Fibroblast of gingiva (primary cell): Measurements from ENCODE around the gene ATP2B3.
"Not testable (repeated sequence)": the region's sequence is repeated elsewhere in the genome, so short reads cannot be mapped to it uniquely, and the experiment has no call there.

Experiments used
- DNase-seq: peaks from one replicate; pipeline ENCODE4 v3.0.0-alpha.2; 2011; ENCODE audit warnings: low read depth

The ATP2B3 gene

DNA sequence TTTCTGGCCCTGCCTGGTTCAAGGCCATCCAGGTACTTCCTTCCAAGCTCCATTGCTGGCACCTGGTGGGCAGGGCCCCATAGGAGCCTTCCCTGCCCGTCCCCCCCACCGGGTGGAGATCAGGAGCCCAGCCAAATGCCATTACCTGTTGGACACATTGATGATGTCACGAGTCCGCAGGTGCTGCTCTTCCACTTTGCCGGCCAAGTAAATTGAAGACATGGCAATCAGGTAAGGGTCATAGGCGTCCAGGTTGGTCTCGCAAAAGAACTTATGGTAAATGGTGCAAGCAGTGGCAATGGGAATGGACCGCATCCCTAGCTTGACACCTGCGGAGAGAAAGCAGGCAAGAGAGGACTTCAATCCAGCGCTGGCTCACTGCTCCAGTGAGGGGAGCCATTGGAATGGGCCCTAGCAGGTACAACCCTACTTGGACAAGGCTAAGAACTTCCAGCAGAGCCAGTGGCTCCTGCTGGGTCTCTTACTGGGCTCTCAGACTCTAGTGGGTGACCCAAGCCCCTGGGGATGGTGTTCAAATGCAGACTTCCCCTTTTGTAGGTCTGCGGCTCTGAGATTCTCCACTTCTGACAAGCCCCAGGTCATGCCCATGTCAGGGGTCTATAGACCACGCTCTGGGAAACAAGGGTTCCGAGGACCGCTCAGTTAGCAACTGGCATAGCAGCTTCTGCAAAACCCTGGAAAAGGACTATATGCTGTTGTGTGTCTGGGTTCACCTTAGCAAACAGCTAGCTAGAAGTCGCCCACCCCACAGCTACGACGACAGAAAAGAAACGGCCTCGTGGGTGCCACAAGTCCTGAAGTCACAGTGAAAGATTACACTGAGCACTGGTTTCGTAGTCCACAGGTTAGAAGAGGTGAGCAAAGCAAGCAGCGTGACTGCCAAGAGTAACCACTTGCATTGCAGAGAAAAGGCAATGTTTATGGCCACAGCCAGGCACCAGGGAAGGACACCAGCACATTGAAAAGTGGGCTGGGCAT is 78.7 kb downstream of the ATP2B3 start:
- no peak for DNase-seq

DNA sequence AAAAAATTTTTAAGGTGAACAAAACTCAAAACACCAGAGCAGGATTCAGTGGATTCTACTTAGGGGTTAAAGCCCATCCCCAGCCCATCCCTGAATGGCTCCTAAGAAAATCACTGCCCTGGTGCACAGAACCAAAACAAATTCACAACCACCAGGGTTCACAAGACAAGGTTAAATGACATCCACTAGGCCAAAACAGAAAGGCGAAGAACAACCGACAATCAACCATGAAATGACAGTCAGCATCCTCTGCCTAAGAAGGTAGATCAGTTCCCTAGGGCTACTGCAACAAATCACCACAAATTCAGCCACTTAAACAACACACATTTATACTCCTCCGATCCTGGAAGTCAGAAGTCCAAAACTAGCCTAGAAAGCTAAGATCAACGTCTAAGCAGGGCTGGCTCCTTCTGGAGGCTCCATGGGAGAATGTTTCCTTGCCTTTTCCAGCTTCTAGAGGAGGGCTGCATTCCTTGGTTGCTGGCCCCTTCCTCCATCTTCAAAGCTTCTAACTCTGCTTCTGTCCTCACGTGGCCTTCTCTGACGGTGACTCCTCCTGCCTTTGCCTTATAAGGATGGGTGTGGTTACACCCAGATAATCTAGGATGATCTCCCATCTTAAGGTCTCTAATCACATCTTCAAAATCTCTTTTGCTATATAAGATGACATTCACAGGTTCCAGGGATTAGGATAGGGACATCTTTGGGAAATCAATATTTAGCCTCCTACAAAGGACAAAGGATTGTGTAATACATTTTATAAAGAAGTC is 79.7 kb downstream of the ATP2B3 start:
- no peak for DNase-seq

DNA sequence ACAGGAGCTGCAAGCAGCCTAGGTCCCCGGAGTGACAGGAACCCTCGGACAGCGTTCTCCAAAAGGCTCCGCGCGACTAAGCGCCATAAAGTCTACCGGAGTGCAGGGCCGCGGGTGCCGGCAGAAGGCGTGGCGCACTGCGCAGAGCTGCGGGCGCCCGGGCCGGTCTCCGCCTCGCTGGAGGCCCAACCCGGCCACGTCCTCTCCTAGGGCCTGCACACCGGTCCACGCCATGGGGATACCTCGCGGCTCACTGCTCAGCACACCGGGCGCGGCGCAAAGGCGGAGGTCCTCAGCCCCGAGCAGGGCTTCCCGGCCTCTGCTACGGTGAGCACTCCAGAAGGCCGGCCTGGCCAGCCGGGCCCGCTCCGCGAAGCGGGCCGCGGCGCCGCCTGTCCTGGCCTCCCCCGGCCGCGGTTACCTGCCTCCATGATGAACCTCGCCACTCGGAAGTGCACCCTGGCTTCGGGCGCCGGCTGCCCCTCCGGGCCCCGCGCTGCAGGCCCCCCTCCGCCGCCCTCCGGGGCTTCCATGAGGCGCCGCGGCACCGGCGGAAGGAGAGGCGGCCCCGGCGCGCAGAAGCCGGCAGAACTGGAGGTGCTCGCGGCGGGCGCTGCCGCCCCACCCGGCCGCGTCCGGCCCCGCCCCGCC is 81.2 kb downstream of the ATP2B3 start, which contains the start of gene CCNQ:
CCNQ (minus strand) TSS at position 599 of the 651 bp plus-strand sequence; CDS start at position 533, 66 bp downstream.
- peak; percentile 1 for DNase-seq

DNA sequence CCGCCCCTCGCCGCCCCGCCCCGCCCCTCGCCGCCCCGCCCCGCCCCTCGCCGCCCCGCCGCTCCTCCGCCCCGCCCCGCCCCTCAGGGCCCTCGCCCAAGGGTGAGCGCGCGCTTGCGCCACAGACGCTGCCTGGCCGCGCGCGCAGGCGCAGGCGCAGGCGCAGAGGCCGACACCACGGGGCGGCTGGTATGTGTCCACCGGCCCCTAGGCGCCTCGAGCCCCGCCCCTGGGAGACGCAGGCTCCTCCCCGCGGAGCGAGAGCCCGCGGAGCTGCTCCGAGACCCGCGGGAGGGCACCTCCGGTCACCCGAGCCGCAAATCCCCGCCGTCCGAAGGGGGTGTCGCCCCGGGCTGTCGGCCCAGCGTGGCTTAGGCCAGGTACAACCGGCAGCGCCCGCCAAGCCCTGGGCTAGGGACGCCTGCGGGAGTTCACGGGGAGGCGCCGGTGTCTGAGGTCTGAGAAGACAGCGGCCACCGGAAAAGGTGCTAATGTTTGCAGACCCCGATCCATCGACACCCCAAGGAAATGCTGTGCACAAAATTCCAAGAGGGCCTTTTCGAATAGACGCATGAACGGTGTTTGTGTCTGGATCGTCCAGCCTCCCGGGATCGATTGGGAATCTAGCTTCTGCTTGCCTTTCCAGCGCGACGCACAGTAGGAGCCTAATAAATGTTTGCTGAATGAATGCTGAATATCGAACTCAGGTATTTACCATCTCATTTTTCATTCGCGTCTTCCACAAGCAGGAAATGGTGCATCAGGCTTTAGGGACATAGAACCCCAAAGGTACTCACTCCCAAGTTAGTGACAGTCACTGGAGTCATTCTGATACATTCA is 82.0 kb downstream of the ATP2B3 start:
- peak; percentile 82 for DNase-seq

DNA sequence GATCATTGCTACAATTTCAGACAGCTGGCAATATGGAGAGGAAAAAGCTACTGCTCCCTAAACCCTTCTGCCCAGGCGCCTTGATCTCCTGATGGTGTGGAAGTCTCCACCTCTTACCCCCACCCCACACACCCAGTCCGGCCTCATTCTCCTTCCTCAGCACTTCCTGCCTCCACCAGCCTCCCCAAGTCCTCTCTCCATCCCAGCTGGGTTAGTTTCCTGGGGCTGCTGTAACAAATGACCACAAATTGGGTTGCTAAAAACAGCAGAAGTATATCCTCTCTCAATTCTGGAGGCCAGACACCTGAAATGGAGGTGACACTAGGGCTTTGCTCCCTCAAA is 82.6 kb downstream of the ATP2B3 start:
- DNase-seq = no peak

DNA sequence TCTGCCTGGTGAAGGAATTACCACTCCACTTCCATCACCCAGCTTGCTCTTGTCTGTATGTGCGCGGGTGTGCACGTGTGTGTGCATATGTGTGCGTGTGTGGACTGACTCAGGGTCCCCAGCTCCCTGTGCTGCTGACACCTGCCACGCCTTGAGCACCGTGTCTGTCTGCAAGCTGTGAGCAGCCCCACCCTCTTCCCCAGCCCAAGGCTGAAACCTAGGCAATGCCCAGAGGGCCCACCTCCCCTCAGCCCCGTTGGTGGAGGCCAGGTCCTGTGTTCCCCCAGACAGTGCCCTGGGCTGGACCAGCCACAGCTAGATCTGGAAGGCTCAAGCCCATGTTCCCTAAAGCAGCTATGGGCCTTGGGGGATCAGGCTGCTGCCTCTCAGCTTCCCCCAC is 83.5 kb downstream of the ATP2B3 start:
- no peak for DNase-seq

DNA sequence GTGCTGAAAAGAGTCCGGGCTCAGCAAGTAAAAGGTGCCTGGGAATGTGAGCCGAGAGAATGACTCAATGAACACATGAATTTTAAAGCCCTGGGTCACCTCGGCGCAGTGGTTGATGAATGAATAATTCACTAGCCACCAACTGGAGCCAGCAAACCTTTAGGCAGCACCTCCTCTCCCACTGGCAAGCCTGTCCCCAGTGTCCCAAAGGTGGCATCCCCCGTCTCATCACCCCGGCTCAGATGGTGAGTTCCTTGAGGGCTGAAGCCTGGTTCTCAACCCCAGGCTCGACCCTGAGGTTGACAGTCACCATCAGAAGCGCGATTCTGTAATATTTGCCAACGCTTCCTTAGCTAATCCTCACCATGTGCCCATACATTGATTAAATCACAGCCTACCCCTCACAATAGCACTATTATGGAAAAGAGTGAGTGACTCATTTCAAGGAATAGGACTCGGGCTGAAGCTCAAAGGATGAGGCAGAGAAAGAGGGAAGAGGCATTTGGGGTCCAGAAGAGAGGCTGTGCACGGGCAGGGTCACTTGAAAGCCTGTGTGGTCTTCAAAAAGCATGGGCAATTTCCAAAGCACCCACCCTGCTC is 84.2 kb downstream of the ATP2B3 start:
- DNase-seq = no peak

DNA sequence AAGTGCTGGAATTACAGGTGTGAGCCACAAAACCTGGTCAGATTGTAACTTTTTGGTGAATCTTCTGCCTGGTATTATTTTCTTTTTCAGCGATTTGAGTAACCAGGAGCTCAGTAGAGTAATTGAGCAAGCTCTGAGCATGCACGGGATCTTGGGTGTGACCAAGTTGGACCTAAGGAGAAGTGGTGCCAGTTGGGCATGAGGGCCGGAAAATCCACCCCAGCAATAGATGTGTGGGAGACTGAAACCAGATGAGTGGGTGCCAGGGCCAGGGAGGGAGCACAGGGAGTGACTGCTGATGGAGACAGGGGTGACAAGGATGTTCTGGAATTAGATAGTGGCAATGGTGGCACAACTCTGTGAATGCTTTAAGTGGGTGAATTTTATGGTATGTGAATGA is 85.2 kb downstream of the ATP2B3 start:
- DNase-seq = no peak

DNA sequence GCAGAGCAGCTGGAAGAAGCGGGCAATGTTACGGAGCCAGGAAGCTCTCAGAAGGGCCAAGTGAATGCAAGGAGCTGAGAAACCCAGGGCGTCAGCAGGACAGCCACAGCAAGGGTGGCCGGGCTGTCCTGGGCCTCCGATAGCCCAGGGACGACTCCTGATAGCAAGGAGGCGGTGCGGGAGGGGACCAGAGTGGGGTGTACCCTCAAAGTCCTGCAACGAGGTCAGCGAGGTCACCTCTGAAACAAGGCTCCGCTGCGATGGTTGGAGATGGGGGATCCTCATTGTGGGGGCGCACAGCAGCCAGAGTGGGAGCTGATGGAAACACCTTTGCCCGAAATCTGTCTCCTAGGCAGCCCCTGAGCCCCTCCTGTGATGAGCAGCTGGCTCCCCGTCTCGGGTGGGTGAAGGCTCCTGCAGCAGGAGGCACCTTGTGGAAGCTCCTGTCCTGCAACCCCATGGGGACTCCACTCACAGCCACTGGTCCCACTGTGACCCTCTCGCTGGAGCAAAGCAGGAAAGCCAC is 85.8 kb downstream of the ATP2B3 start:
- DNase-seq = no peak

DNA sequence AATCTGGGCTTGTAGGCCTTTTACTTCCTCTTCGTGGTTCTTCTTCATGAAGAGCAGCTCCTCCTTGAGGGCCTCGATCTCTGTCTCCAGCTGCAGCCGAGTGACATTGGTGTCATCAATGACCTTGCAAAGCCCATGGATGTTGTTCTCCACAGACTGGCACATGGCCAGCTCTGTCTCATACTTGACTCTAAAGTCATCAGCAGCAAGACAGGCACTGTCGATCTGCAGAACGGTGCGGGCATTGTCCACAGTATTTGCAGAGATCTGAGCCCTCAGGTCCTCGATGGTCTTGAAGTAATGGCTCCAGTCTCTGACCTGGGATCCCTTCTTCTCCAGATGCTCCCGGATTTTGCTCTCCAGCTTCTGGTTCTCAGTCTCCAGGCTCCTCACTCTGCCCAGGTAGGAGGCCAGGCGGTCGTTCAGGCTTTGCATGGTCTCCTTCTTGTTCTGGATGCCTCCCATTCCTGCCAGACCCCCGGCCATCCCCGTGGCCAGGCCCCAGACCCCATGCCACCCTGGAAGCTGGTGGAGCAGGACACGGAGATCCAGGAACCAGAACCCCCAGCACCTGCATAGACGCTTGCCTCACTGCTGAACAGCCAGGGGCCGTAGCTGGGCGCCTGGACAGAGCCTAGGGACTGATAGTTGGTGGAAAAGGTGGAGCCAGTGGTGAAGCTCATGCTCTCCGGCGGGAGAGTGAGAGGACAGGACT is 87.4 kb downstream of the ATP2B3 start:
- DNase-seq = not testable (repeated sequence)

DNA sequence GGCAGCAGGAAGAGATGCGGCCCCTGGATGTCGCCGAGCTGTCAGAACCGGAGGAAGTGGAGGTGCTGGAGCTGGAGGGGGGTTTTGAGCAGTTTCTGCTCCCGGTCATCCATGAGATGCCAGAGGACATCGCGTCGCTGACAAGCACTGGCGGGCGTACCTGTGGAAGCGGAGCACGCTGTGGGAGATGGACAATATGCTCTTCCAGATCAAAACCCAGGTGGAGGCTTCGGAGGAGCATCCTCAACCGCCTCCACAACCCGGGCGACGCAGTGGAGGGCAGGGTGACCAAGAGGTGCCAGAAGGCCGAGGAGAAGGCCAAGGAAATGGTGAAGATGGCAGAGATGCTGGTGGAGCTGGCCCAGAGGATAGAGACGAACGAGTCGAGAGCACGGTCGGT is 89.1 kb downstream of the ATP2B3 start:
- no peak for DNase-seq

DNA sequence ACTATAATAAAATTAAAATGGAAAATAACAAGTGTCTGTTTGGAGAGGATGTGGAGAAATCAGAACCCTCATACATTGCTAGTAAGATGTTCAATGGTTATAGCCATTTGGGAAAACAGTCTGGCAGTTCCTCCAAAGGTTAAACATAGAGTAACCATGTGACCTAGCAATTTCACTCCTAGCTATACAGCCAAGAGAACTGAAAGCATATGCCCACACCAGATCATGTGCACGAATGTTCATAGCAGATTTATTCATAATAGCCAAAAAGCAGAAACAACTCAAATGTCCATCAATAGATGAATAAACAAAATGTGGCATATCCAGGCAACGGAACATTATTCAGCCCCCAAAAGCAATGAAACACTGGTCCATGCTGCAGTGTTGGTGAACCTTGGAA is 90.9 kb downstream of the ATP2B3 start:
- DNase-seq = no peak

DNA sequence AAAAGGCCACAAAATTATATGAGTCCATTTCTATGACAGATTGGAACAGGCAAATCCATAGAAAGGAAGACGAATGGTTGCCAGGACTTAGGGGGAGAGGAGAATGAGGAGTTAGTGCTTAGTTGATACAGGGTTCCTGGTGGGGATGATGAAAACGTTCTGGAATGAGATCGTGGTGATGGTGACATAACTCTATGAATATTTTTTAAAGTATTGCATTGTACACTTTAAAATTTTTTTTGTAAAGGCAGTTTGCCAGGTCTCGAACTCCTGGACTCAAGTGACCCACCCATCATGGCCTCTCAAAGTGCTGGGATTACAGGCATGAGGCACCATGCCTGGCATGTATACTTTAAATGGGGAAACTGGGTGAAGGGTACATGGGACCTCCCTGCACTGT is 91.4 kb downstream of the ATP2B3 start:
- DNase-seq = peak; percentile 1

DNA sequence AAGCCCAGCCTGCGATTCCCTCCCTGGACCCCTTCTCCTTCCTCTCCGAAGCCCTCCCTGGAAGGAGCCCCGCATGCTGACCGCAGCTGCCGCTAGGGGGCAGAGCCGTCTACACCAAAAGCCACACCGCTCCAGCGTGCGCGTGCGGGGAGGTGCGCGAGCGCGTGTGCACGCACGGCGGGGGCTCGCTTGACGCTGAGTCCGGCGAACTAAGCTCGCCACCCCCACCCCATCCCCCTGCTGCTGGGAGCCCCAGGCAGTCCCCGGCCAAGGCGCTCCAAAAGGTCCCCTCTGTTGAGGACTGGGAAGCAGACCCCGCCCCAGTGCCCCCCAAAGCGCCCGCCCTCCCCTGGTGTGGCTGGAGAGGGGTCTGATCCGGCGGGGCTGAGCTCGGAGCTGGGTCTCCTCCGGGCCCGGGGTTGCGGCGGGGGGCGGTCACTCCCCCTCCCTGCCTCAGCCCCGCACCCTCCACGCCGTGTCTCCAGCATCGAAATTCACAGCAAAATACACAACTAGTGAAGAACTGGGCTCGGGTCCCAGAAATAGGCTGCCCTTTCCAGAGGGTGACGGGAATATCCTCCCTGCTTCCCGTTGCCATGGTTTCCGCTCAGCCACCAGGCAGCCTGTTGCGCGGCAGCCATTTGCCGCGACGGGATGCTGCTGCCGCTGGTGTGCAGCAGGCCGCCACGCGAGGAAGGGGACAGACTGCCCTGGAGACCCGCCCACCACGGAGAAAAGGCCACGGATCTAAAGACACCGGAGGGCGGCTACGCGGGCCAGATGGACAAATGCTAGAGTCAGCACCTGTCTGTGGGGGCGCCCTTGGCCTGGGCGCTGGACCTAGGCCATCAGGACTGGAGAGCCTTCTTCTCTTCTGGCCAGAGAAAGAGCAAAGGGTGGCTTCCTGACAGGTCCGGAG is 92.7 kb downstream of the ATP2B3 start:
- DNase-seq = peak; percentile 52

DNA sequence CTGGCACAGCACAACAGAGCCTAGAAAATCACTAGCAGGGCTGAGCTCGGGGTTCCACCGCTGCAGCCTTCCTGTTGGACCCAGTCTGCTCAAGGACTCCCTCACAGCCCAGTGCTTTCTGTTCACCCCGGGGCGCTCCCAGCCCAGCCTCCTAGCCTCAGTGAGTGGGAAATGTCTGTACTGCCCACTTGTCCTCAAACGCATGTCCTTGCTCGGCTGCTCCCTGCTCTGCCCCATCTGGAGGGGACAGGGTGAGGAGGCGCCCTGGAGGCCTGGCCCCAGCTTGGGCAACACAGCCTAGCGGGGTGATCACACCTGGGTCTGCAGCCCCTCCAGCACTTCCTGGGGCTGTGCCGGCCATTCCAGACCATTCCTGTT is 93.4 kb downstream of the ATP2B3 start:
- DNase-seq = no peak

DNA sequence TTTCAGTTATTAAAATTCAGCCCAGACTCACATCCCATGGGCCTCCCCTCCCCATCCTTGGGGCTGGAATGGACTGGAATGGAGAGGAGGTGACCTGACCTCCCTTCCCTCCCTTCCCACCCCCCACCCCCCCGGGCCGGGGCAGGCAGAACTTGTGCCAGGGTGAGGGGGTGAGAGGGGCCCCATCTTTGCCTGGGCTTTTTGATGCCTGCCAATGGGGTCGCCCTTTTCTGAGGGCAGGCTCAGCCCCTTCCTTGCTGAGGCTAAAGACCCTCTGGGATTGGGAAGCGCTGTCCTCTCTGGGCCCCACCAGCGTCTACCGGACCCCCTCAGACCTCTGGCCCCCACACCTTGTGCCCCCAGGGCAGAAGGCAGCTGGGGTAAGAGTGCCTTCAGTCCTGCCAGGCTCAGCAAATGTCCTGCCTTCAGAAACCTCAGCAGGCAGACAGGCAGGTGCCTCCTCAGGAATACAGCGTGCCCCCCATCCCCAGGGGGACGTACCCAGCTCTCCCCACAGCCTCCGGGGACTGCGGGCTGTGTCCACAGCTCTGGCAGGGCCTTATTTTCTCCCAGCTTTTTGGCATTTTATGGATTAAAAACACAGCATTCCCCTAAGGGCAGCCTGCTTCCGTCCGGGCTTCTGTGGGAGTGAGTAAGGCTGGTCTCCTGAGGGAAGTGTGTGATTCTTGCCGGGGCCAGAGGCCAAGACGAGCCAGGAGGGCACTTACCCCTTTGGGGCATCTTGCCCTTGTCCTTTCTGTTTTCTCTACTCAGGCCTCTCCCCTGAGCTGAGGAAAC is 94.1 kb downstream of the ATP2B3 start:
- DNase-seq = no peak

DNA sequence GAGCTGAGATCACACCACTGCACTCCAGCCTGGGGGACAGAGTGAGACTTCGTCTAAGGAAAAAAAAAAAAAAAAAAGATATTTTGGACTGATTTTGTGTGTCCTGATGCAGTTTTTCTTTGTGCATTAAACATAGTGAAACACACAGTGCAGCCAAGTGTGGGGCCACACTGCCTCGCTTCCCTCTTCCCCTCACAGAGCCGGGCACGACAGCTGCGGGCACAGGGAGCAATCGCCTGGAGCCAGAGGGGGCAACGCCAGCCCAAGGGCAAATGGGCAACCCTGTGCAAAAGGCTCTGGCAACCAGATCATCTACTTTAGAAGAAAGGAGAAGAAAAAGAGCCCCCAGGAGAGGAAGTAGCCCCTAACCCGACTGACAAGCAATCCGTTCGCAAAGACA is 95.0 kb downstream of the ATP2B3 start:
- DNase-seq = no peak

DNA sequence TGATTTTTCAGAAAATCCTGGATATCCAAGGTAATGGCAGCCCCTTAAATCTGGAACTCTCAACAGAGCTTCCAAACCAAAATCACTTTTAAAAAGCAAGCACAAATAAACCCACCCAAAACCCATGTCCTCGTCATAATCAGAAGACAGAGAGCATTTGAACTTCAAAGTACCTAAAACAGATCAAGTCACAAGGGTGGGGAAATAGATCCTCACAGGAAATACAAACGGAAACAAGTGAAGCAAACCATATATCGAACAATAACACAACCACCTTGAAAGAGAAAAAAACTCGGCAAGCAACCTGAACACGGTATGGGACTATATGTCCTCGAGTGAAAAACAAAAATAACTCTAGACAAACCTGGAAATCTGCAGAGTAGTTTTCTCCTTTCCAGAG is 97.4 kb downstream of the ATP2B3 start:
- no peak for DNase-seq
